SU-DHL-6 (cell line): Measurements from ENCODE around the gene AXL.

Source experiments
- CTCF ChIP-seq: fragments of 200-600 bp; sonication (generic); IDR thresholded peaks from one replicate; pipeline ENCODE4 v1.5.1; 2017; ENCODE audit warnings: antibody characterized with exemption, mild to moderate bottlenecking, low read length, moderate library complexity; ENCODE audit not compliant: insufficient read depth, poor library complexity, severe bottlenecking
- EZH2phosphoT487 ChIP-seq: fragments of 200-600 bp; sonication (generic), shearing (Covaris generic); conservative IDR thresholded peaks from 2 replicates; pipeline ENCODE4 v1.6.1; 2018; ENCODE audit warnings: mild to moderate bottlenecking, antibody characterized with exemption, low read length, moderate library complexity, mixed read lengths

GRCh38 chr19:41203371-41203770 is 15.7 kb upstream of the AXL start:
- TF ChIP-seq CTCF (no peak), EZH2phosphoT487 (no peak)
